RWPE2 (cell line): ENCODE data around the gene PLPP3.

ENCODE experiments used
- ATAC-seq: fragments of 200-7000 bp; cut with Tn5 transposase; 3 replicates; pipeline ENCODE4 v1.9.1; 2021; ENCODE audit warnings: low read depth
- DNase-seq: peaks from one replicate; pipeline ENCODE4 v3.0.0-alpha.2; 2020; ENCODE audit warnings: low spot score
- H3K27ac ChIP-seq: fragments of 450-650 bp; 2 replicates; pipeline ENCODE4 v1.5.1; 2017; ENCODE audit warnings: mild to moderate bottlenecking; ENCODE audit not compliant: poor library complexity, severe bottlenecking
- H3K27me3 ChIP-seq: fragments of 250-450 bp; sonication (Bioruptor Pico); 2 replicates; pipeline ENCODE4 v1.5.1; 2021; ENCODE audit warnings: mild to moderate bottlenecking, moderate library complexity; ENCODE audit not compliant: insufficient read depth, poor library complexity, severe bottlenecking
- H3K36me3 ChIP-seq: fragments of 250-450 bp; sonication (Bioruptor Pico); 2 replicates; pipeline ENCODE4 v1.5.1; 2020; ENCODE audit warnings: low read depth, mild to moderate bottlenecking, moderate library complexity
- H3K4me1 ChIP-seq: fragments of 250-450 bp; sonication (Bioruptor Pico); 2 replicates; pipeline ENCODE4 v1.5.1; 2021; ENCODE audit warnings: mild to moderate bottlenecking, moderate library complexity; ENCODE audit not compliant: insufficient read depth, poor library complexity, severe bottlenecking
- H3K4me3 ChIP-seq: fragments of 250-450 bp; sonication (Bioruptor Pico); 2 replicates; pipeline ENCODE4 v1.5.1; 2021; ENCODE audit warnings: mild to moderate bottlenecking, moderate library complexity; ENCODE audit not compliant: severe bottlenecking
- H3K9me3 ChIP-seq: fragments of 250-450 bp; sonication (Bioruptor Pico); 2 replicates; pipeline ENCODE4 v1.5.1; 2021; ENCODE audit warnings: mild to moderate bottlenecking, moderate library complexity; ENCODE audit not compliant: severe bottlenecking
- CTCF ChIP-seq: fragments of 450-650 bp; IDR thresholded peaks from one replicate; pipeline ENCODE4 v1.5.1; 2017; ENCODE audit warnings: mild to moderate bottlenecking, moderate library complexity; ENCODE audit not compliant: poor library complexity, severe bottlenecking

PLPP3 gene

DNA sequence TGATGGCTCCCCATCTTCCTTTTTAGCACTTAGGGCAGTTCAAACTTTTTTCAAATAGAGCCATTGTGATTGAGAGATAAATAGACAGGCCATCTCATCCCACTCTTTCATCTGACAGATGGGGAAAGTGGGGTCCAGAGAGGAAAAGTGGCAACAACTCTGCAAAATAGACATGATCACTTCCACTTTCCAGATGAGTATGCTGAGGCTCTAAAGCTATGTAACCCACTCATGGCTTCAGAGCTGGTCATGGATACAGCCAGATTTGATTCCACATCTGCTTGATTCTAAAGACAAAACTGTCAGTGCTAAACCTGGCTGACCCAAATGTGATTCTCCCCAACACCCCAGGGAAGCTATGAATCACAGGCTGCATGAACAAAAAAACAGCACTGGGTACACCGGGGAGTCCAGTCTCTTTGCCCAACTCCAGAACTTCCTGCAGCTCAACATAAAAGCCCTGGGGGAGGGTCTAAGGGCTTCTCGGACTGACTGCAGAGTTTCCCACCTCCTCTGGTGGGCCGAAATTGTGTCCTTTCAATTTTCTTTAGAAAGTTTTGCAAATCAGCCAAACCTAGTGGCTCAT, 59.3 kb downstream of the PLPP3 start:
- Histone ChIP-seq H3K36me3 (no peaks in the 10 kb centered on the region), H3K4me3 (no peak overlapping the region), H3K4me1 (peaks cover 15% of the 10 kb centered on the region), H3K27me3 (no peaks in the 10 kb centered on the region), H3K9me3 (no peaks in the 10 kb centered on the region), H3K27ac (no peak overlapping the region)
- no peak for ATAC-seq
- DNase-seq, result no peak
- no peak for TF ChIP-seq CTCF

DNA sequence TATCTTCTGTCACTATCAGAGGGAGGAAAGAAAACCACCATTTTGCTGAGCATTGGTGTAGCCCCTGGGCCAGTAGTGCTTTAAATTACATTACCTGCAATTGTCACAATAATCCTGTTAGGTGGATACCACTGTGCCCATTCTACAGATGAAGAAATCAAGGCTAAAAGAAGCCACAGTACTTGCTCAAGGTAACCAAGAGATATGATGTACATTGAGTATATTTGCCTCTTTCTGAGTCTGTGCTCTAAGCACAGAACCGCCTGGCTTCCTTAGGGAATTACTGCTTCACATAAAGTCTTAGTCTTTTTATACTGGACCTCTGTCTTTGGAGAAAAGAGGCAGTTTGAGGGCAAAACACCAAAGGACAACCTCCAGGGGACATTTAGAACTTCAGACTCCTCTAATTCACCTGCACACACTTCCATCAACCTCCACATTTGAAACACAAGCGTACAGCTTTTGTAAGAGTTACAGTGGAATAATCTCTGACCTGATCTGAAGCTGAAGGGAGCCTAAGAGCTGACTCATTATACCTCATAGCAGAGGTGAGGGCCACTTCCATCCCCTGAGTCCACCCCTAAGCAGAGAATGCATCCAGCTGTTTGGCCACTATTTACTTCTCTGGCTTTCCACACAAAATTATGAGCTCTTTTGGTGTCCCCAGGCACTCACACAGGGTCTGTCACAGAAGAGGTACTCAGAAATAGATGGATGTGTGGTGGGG, 61.8 kb downstream of the PLPP3 start:
- Histone ChIP-seq H3K4me1 (peaks cover 15% of the 10 kb centered on the region), H3K27me3 (no peaks in the 10 kb centered on the region), H3K9me3 (no peaks in the 10 kb centered on the region), H3K27ac (peak overlapping the region; percentile 24), H3K36me3 (no peaks in the 10 kb centered on the region), H3K4me3 (no peak overlapping the region)
- TF ChIP-seq CTCF, result no peak
- ATAC-seq (no peak), DNase-seq (no peak)

- no peak for TF ChIP-seq CTCF
- no peaks in the 10 kb centered on the region for H3K27me3 ChIP-seq
- peak overlapping the region; percentile 24 for H3K27ac ChIP-seq
- no peak for DNase-seq
- no peaks in the 10 kb centered on the region for H3K9me3 ChIP-seq
- H3K4me3 ChIP-seq, result no peak overlapping the region
- ATAC-seq, result peak; percentile 99
- H3K36me3 ChIP-seq, result no peaks in the 10 kb centered on the region
- peaks cover 15% of the 10 kb centered on the region for H3K4me1 ChIP-seq
Observed at GRCh38 chr1:56516539-56517252, 62.7 kb downstream of the PLPP3 start.

- Histone ChIP-seq H3K4me1 (peaks cover 15% of the 10 kb centered on the region), H3K4me3 (no peak overlapping the region), H3K36me3 (no peaks in the 10 kb centered on the region), H3K9me3 (no peaks in the 10 kb centered on the region), H3K27ac (peak overlapping the region; percentile 24), H3K27me3 (no peaks in the 10 kb centered on the region)
- TF ChIP-seq CTCF, result no peak
- ATAC-seq (no peak), DNase-seq (no peak)
Observed at GRCh38 chr1:56515898-56516538, 63.3 kb downstream of the PLPP3 start.
